ENCODE results near the gene TCTN1.

TCTN1 gene

GRCh38 chr12:110670161-110670701, 56.3 kb downstream of the TCTN1 start:
- Histone ChIP-seq H2AFZ (ENCODE audit: low read length) (no peak overlapping the region), H3K4me1 (ENCODE audit: low read length) (peaks cover 50% of the 10 kb centered on the region), H3K9ac (ENCODE audit: low read length) (peak overlapping the region; percentile 51; the same call in 1 of the 2 replicates), H3K4me2 (ENCODE audit: low read depth, low read length) (peak overlapping the region; percentile 63), H3F3A (ENCODE audit: insufficient read depth, low read length) (peaks cover 18% of the 10 kb centered on the region), H3K9me2 (replicated peaks; ENCODE audit: insufficient read depth, low read length) (no peaks in the 10 kb centered on the region), H3K9me3 (replicated peaks; ENCODE audit: insufficient read depth, low read length) (no peaks in the 10 kb centered on the region), H3K4me3 (ENCODE audit: low read length) (no peak overlapping the region), H3K79me2 (ENCODE audit: low read length) (no peaks in the 10 kb centered on the region), H3K36me3 (replicated peaks; ENCODE audit: insufficient read depth, low read length) (no peaks in the 10 kb centered on the region), H4K20me1 (ENCODE audit: insufficient read depth, low read length) (no peaks in the 10 kb centered on the region), H3K27me3 (replicated peaks; ENCODE audit: insufficient read depth, low read length) (no peaks in the 10 kb centered on the region), H3K27ac (ENCODE audit: low read length) (peak overlapping the region; percentile 91)
- TF ChIP-seq CTCF (IDR thresholded peaks at IDR 0.05; ENCODE audit: low read length) (no peak), EZH2phosphoT487 (IDR thresholded peaks at IDR 0.05; ENCODE audit: low read length) (no peak), EZH2 (optimal IDR thresholded peaks at IDR 0.05; ENCODE audit: low read depth, low read length) (no peak)
- peak; percentile 82 for DNase-seq

DNA sequence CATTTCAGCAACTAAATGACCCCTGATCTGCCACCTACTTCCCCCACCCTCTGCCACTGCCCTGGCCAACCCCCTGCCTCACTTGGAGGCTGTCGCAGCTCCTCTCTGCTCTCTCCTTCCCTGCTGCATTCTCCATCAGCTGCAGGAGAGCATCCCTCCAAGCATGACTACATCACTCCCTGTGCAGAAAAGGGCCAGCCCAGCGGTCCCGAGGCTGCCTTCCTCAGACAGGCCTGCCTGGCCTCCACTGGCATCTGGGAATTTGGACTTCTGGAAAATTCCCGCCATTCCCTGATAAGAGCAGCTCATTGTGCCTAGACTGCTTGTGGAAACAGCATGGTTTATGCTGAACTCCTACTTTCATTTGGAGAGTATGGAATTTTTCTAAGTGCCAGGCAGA, 62.2 kb downstream of the TCTN1 start:
- H3K36me3 ChIP-seq (replicated peaks; ENCODE audit: insufficient read depth, low read length), result no peaks in the 10 kb centered on the region
- no peak overlapping the region for H3K4me3 ChIP-seq (ENCODE audit: low read length)
- H3K9me2 ChIP-seq (replicated peaks; ENCODE audit: insufficient read depth, low read length), result no peaks in the 10 kb centered on the region
- H2AFZ ChIP-seq (ENCODE audit: low read length), result no peak overlapping the region
- 0 out of 2 replicates have a peak, but pooled peaks cover 4% of the 10 kb centered on the region for H3F3A ChIP-seq (ENCODE audit: insufficient read depth, low read length)
- H3K27ac ChIP-seq (ENCODE audit: low read length), result no peak overlapping the region
- no peaks in the 10 kb centered on the region for H3K79me2 ChIP-seq (ENCODE audit: low read length)
- H3K27me3 ChIP-seq (replicated peaks; ENCODE audit: insufficient read depth, low read length), result no peaks in the 10 kb centered on the region
- H3K4me2 ChIP-seq (ENCODE audit: low read depth, low read length), result no peak overlapping the region
- no peaks in the 10 kb centered on the region for H4K20me1 ChIP-seq (ENCODE audit: insufficient read depth, low read length)
- TF ChIP-seq EZH2 (optimal IDR thresholded peaks at IDR 0.05; ENCODE audit: low read depth, low read length) (no peak), EZH2phosphoT487 (IDR thresholded peaks at IDR 0.05; ENCODE audit: low read length) (no peak), CTCF (IDR thresholded peaks at IDR 0.05; ENCODE audit: low read length) (no peak)
- H3K4me1 ChIP-seq (ENCODE audit: low read length), result peaks cover 48% of the 10 kb centered on the region
- H3K9ac ChIP-seq (ENCODE audit: low read length), result no peak overlapping the region
- no peaks in the 10 kb centered on the region for H3K9me3 ChIP-seq (replicated peaks; ENCODE audit: insufficient read depth, low read length)
- DNase-seq, result no peak

- Histone ChIP-seq H3K79me2 (ENCODE audit: low read length) (no peaks in the 10 kb centered on the region), H3K27ac (ENCODE audit: low read length) (peak overlapping the region; percentile 41; the same call in 1 of the 2 replicates), H3K36me3 (replicated peaks; ENCODE audit: insufficient read depth, low read length) (no peaks in the 10 kb centered on the region), H4K20me1 (ENCODE audit: insufficient read depth, low read length) (no peaks in the 10 kb centered on the region), H3F3A (ENCODE audit: insufficient read depth, low read length) (0 out of 2 replicates have a peak, but pooled peaks cover 4% of the 10 kb centered on the region), H3K9ac (ENCODE audit: low read length) (no peak overlapping the region; the same call in 1 of the 2 replicates), H3K4me2 (ENCODE audit: low read depth, low read length) (peak overlapping the region; percentile 19; the same call in 1 of the 2 replicates), H3K4me3 (ENCODE audit: low read length) (no peak overlapping the region), H3K9me3 (replicated peaks; ENCODE audit: insufficient read depth, low read length) (no peaks in the 10 kb centered on the region), H3K9me2 (replicated peaks; ENCODE audit: insufficient read depth, low read length) (no peaks in the 10 kb centered on the region), H3K4me1 (ENCODE audit: low read length) (peaks cover 36% of the 10 kb centered on the region), H2AFZ (ENCODE audit: low read length) (no peak overlapping the region; the same call in 1 of the 2 replicates), H3K27me3 (replicated peaks; ENCODE audit: insufficient read depth, low read length) (no peaks in the 10 kb centered on the region)
- DNase-seq, result peak; percentile 15
- TF ChIP-seq CTCF (IDR thresholded peaks at IDR 0.05; ENCODE audit: low read length) (no peak), EZH2phosphoT487 (IDR thresholded peaks at IDR 0.05; ENCODE audit: low read length) (no peak), EZH2 (optimal IDR thresholded peaks at IDR 0.05; ENCODE audit: low read depth, low read length) (no peak)
These were observed 63.4 kb downstream of the TCTN1 start for GRCh38 chr12:110677206-110677911.

All from MM.1S (cell line).